GM21717 (cell line): ENCODE data around the gene PLOD1.
"Not testable (repeated sequence)": the region's sequence is repeated elsewhere in the genome, so short reads cannot be mapped to it uniquely, and the experiment has no call there.

Source experiments
- ATAC-seq: cut with Tn5 transposase; IDR thresholded peaks from one replicate; pipeline ENCODE4 v1.9.1; 2021; ENCODE audit warnings: mild to moderate bottlenecking, moderate library complexity; ENCODE audit not compliant: unreplicated experiment

PLOD1 gene

GRCh38 chr1:11938722-11939526, 4.4 kb downstream of the PLOD1 start:
- ATAC-seq = no peak

DNA sequence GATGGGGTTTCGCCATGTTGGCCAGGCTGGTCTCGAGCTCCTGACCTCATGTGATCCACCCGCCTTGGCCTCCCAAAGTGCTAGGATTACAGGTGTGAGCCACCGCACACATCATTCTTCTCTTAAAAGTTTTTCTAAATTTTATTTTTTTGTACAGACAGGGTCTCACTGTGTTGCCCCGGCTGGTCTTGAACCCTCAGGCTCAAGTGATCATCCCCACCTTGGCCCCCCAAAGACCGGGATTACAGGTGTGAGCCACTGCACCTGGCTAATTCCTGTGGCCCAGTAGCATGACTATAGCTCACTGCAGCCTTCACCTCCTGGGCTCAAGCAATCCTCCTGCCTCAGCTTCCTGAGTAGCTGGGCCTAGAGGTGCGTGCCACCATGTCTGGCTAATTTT, 5.3 kb downstream of the PLOD1 start:
- ATAC-seq = not testable (repeated sequence)

DNA sequence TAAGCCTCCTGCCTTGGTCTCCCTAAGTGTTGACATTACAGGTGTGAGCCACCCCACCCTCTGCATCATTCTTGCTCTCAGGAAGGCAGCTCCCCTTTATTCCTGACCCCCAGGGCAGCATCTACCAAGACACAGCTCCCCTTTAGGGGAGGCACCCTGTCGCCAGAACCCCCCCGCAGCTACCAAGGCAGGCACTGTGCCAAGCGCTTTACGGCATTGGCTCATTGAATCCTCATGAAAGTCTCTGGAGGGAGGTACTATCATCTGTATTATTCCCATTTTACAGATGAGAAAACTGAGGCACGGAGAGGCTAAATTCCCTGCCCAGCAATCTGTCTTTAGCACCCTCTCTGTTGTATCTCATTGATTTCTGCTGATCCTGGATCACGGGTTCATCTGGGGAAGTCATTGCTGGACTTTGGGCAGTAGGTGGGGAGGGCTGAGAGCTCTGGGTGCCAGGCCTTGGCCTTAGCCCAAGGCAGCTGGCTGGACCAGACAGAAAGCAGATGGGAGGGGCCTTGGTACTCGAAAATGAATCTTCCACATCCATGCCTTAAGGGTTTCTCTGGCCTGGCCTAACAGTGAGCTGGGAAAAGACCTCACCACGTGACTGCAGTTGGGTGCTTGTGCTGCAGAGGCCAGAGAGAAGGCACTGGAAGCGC, 5.9 kb downstream of the PLOD1 start:
- ATAC-seq = no peak

DNA sequence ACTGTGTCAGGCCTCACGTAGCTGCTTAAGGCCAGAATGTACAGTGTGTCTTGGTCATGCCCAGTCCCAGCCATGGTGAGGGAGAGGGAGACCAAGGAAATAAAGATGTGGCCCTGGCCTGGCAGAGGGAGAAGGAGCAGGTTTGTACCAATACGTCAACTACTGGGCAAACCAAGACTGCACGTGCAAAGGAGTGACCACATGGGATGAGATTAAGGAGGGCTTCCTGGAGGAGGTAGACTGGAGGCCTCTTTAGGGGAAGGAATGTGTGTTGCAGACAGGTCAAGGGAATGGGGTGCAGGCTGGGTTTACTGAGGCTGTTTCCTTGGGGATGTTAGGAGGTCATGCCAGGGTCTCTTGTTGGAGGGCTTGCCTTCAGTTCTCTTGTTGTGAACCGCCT, 7.8 kb downstream of the PLOD1 start:
- ATAC-seq = no peak

DNA sequence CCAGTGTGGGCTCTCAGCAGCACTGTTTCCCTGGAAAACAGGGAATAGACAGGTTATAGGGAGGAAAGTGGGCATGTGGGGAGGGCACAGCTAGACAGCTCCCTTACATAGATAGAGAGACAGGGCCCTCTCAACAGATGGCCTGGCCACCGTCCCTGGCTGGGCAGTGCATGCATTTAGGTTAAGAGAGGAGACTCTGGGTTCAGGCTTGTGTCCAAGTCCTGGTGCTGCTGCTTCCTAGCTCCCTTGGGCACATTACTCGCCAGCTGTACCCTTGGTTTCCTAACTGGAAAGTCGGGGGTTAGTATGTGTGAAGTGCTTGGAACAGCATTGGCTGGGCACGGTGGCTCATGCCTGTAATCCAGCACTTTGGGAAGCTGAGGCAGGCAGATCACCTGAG, 9.1 kb downstream of the PLOD1 start:
- no peak for ATAC-seq

GRCh38 chr1:11944358-11944931, 9.9 kb downstream of the PLOD1 start:
- ATAC-seq = no peak

DNA sequence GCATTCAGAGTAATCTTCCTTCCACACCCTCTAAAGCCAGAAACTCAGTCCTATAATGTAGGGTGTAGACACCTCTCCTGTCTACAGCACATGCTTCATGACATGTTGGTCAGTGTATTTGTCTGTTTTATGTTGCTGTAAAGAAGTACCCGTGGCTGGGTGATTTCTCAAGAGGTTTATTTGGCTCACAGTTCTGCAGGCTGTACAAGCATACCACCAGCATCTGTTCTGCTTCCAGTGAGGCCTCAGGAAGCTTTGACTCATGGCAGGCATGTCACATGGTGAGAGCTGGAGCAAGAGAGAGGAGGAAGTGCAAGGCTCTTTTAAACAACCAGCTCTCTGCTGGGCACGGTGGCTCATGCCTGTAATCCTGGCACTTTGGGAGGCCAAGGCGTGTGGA, 12.1 kb downstream of the PLOD1 start:
- no peak for ATAC-seq

- no peak for ATAC-seq
Measured at GRCh38 chr1:11948822-11949458, 14.4 kb downstream of the PLOD1 start.

DNA sequence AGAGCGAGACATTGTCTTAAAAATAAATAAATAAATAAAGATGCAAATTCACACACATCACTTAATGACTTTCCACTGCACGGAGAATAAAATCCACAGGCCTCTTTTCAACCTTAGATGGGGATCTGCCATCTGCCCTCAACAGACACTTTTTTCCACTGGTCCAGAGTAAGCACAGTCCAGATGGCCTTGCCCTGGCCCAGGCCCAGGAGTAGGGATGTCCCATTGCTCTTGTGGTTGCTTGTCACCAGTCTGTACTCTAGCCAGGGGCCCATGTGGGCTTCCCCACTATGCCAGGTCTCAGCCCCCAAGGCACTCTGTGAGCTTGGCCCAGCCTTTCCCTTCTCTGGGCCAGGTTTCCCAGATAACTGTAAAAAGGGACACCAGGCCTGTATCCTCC, 17.4 kb downstream of the PLOD1 start:
- ATAC-seq = no peak

DNA sequence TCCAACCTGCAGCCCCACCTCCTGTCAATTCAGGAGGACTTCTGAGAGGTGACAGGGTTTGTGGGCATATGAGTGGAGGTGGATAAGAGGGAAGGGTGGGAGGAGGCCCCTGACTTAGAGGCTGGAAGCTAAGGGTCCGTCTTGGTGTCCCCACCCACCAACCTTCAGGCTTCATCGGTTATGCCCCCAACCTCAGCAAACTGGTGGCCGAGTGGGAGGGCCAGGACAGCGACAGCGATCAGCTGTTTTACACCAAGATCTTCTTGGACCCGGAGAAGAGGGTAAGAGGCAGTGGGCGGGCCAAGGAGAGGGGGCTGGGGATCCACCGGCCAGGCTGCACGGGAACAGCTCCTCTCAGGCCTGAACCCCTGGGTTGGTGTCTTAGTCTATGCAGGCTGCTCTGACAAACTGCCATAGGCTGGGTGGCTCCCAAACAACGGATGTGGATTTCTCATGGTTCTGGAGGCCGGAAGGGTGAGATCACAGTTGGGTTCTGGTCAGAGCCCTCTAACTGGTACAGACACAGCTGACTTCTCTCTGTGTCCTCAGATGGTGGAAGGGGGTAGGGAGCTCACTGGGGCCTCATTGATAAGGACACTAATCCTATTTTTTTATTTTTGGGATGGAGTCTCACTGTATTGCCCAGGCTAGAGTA, 18.1 kb downstream of the PLOD1 start:
- no peak for ATAC-seq

GRCh38 chr1:11955221-11955620, 20.7 kb downstream of the PLOD1 start:
- no peak for ATAC-seq

DNA sequence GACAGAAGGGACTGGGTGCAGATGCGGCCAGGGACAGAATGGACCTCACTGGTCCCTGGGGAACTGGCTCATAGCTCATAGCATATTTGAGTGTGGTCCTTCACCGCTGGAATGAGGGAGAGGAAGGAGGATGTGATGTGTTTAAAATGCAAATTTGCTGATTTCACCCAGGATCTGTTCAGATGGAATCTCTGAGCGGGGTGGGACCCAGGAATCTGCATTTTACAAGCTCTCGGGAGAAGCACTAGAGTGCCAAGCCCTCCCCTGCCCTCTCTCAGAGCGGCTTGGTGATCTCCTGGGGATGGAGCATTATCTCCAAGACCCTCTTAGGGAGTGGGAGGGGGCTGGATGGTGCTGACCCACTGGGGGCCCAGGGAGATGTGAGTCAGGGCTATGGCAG, 22.9 kb downstream of the PLOD1 start:
- no peak for ATAC-seq

- no peak for ATAC-seq
Measured at GRCh38 chr1:11957897-11958296, 23.4 kb downstream of the PLOD1 start.

GRCh38 chr1:11960276-11960675, 25.8 kb downstream of the PLOD1 start:
- no peak for ATAC-seq

GRCh38 chr1:11960715-11961114, 26.2 kb downstream of the PLOD1 start:
- no peak for ATAC-seq

- no peak for ATAC-seq
Measured at GRCh38 chr1:11961230-11961629, 26.7 kb downstream of the PLOD1 start.

- ATAC-seq = no peak
Measured at GRCh38 chr1:11963622-11964021, 29.1 kb downstream of the PLOD1 start.

GRCh38 chr1:11964656-11965055, 30.1 kb downstream of the PLOD1 start:
- ATAC-seq = no peak

- ATAC-seq = no peak
Measured at GRCh38 chr1:11967028-11967547, 32.6 kb downstream of the PLOD1 start.

GRCh38 chr1:11970441-11971185, 36.1 kb downstream of the PLOD1 start:
- ATAC-seq = no peak
